Heart right ventricle (tissue), 16 donors: ENCODE results near the gene PUS10. TPM values are rescaled to one million over a fixed set of nuclear protein-coding genes. Genes with fewer than 3 reads are reported as not detected.
"Not testable (repeated sequence)": the region's sequence is repeated elsewhere in the genome, so short reads cannot be mapped to it uniquely, and the experiment has no call there.

ENCODE experiments used
- ATAC-seq, 8 donors: fragments of 200-7000 bp; cut with Tn5 transposase; one replicate each; pipeline ENCODE4 v1.9.1; 2020; ENCODE audit warnings: mild to moderate bottlenecking in 8 of 8, moderate library complexity in 8 of 8, moderate number of reproducible peaks in 1 of 8
- DNase-seq, 2 donors: peaks; one replicate each; pipeline ENCODE4 v3.0.0-alpha.2; 2020
- H3K27ac ChIP-seq, 10 donors: fragments of 200-600 bp; sonication (generic) in 2 of 10; one replicate each; pipeline versions ENCODE4 v1.5.0 to v1.8.0; 2020 to 2022; ENCODE audit warnings: mild to moderate bottlenecking in 3 of 10
- H3K27me3 ChIP-seq, 7 donors: fragments of 200-600 bp; one replicate each; pipeline ENCODE4 v1.8.0; 2021 to 2022; ENCODE audit warnings: mild to moderate bottlenecking in 2 of 7
- H3K36me3 ChIP-seq, 9 donors: fragments of 200-600 bp; sonication (generic) in 1 of 9; one replicate each; pipeline versions ENCODE4 v1.5.0 to v1.8.0; 2020 to 2022; ENCODE audit warnings: mild to moderate bottlenecking in 2 of 9
- H3K4me1 ChIP-seq, 9 donors: fragments of 200-600 bp; sonication (generic) in 1 of 9; one replicate each; pipeline versions ENCODE4 v1.5.0 to v1.8.0; 2020 to 2022; ENCODE audit warnings: mild to moderate bottlenecking in 4 of 9
- H3K4me3 ChIP-seq, 10 donors: fragments of 200-600 bp; sonication (generic) in 2 of 10; one replicate each; pipeline versions ENCODE4 v1.5.0 to v1.8.0; 2020 to 2022; ENCODE audit warnings: mild to moderate bottlenecking in 7 of 10, moderate library complexity in 2 of 10
- H3K9me3 ChIP-seq, 11 donors: fragments of 200-600 bp in 10 of 11; sonication (generic) in 2 of 11; one replicate each; pipeline versions ENCODE4 v1.5.0 to v1.8.0; 2013 to 2022; ENCODE audit warnings: mild to moderate bottlenecking in 2 of 11, control low read depth in 1 of 11, moderate library complexity in 1 of 11
- CTCF ChIP-seq, 9 donors: fragments of 200-600 bp; sonication (generic) in 2 of 9; IDR thresholded peaks; one replicate each; pipeline versions ENCODE4 v1.5.0 to v1.8.0; 2021 to 2022; ENCODE audit warnings: antibody characterized with exemption in 9 of 9, mild to moderate bottlenecking in 5 of 9, moderate library complexity in 1 of 9
- WGBS, 2 donors: extraction: QIAGEN DNeasy Blood & Tissue Kit; methylation state at CpG; one replicate each; pipeline ENCODE4 v1.1.7; 2013; ENCODE audit warnings: inconsistent platforms in 1 of 2; 5-methylcytosine and 5-hydroxymethylcytosine counted together
- intact Hi-C, 10 donors: fragments of 100-400 bp; cut with DNase I; formaldehyde crosslinking; loops; one replicate each; pipeline versions ENCODE4 v1.11.1 to v1.14.2; 2022
- polyA plus RNA-seq, 2 donors: library from polyadenylated mRNA; stranded (reverse); fragments of 200-250 nt; gene quantifications; one replicate each; pipeline ENCODE4 v1.2.3, GENCODE V29; 2013
- total RNA-seq, 10 donors: library from RNA; stranded (reverse); fragmentation: NEBNext Ultra II Directional in 3 of 10; extraction: Animal tissue kit (Norgen Biotek cat#: 25700) in 3 of 10; gene quantifications; one replicate each; pipeline versions ENCODE4 v1.2.1 to v1.2.4, GENCODE V29; 2021 to 2023
- donor health status: Arrhythmogenic right ventricular cardiomyopathy.
- donor health status: ischemic (EF 13 %, LVEDD 7.1; RV severe dilation, severe dysfunction).
- donor health status: healthy with polysubstance abuse.
- donor health status: DM: no; HTN: yes; CAD: no.
- donor health status: DM: no; HTN: no; CAD: no.
- donor health status: ischemic (EF 25% LVEDD 6.9; RV normal size, moderate dysfunction).
- donor health status: ischemic (EF 25% LVEDD 5.7; RV mildly dilated, moderate dysfunction).
- donor health status: healthy.
- donor health status: DM: yes; HTN: yes; CAD: no.
- donor health status: Ischemic cardiomyopathy.
- donor health status: ischemic (EF 35%, LVEDD 5.7; RV mildly dilated, moderate dysfunction).
- donor health status: nonischemic (EF 11% LVEDD 7.7; RV severe dilation, severe dysfunction).
- donor health status: DM: yes; HTN: yes; CAD: no.
- donor health status: PGD.
- donor health status: ischemic (EF 29% LVEDD 5.4; RV normal size, mild dysfunction).
- donor health status: nonischemic (EF 23%, LVEDD 6.1; RV moderate dilation, normal function).

PUS10 gene
- total and polyA plus RNA-seq, 12 donors: 1.5 to 5.5 (median 4.4) TPM

GRCh38 chr2:60991644-60992043 is 26.4 kb downstream of the PUS10 start:
- 93 to 95% methylated on average over 4 of the region's 4 CpGs for WGBS, 2 donors
- ATAC-seq: no peak
- no peak overlapping the region for H3K27ac ChIP-seq
- TF ChIP-seq CTCF (IDR thresholded peaks at IDR 0.05): no peak
- peaks cover 0 to 15% (median 4%) of the 10 kb centered on the region in 11 donors for H3K9me3 ChIP-seq
- no peaks in the 10 kb centered on the region for H3K27me3 ChIP-seq
- intact Hi-C loops: loop anchor here in 2 of 10 donors (10.0 kb wide), 2 partner anchors 107 to 197 kb away; partner anchors contain the start of gene REL (in 1 of the 2)
- no peak overlapping the region for H3K4me3 ChIP-seq
- DNase-seq: no peak
- peaks cover 0 to 17% (median 0%) of the 10 kb centered on the region in 9 donors for H3K4me1 ChIP-seq
- H3K36me3 ChIP-seq: peaks cover 0 to 7% (median 0%) of the 10 kb centered on the region in 9 donors

GRCh38 chr2:60989259-60989658 is 28.8 kb downstream of the PUS10 start:
- H3K27me3 ChIP-seq: no peaks in the 10 kb centered on the region
- no peak for DNase-seq
- ATAC-seq: no peak
- H3K4me3 ChIP-seq: no peak overlapping the region
- intact Hi-C loops: no loop called here
- H3K27ac ChIP-seq: no peak overlapping the region
- no peak for TF ChIP-seq CTCF (IDR thresholded peaks at IDR 0.05)
- H3K4me1 ChIP-seq: peaks cover 0 to 9% (median 0%) of the 10 kb centered on the region in 9 donors
- H3K9me3 ChIP-seq: peaks cover 0 to 15% (median 4%) of the 10 kb centered on the region in 11 donors
- 77 to 84% methylated on average over 2 of the region's 2 CpGs for WGBS, 2 donors
- H3K36me3 ChIP-seq: no peaks in the 10 kb centered on the region

GRCh38 chr2:60987656-60988055 is 30.4 kb downstream of the PUS10 start:
- H3K36me3 ChIP-seq, ATAC-seq, H3K27ac ChIP-seq, H3K4me3 ChIP-seq, DNase-seq, intact Hi-C loops, H3K27me3 ChIP-seq, H3K4me1 ChIP-seq: not testable (repeated sequence)
- WGBS, 2 donors: 91 to 92% methylated on average over 8 of the region's 8 CpGs
- H3K9me3 ChIP-seq: peaks cover 0 to 15% (median 4%) of the 10 kb centered on the region in 11 donors

GRCh38 chr2:60987041-60987440 is 31.0 kb downstream of the PUS10 start:
- no peak for DNase-seq
- Histone ChIP-seq H3K4me1 (peaks cover 0 to 4% (median 0%) of the 10 kb centered on the region in 9 donors), H3K27me3 (no peaks in the 10 kb centered on the region), H3K27ac (no peak overlapping the region), H3K4me3 (no peak overlapping the region), H3K9me3 (peaks cover 0 to 11% (median 4%) of the 10 kb centered on the region in 11 donors), H3K36me3 (no peaks in the 10 kb centered on the region)
- ATAC-seq: no peak
- intact Hi-C loops: no loop called here
- TF ChIP-seq CTCF (IDR thresholded peaks at IDR 0.05): no peak
- WGBS, 2 donors: 84 to 85% methylated on average over 2 of the region's 2 CpGs

GRCh38 chr2:60984720-60985119 is 33.3 kb downstream of the PUS10 start:
- ATAC-seq: no peak
- Histone ChIP-seq H3K4me3 (no peak overlapping the region), H3K9me3 (no peaks in the 10 kb centered on the region), H3K27ac (no peak overlapping the region), H3K4me1 (peaks cover 0 to 4% (median 0%) of the 10 kb centered on the region in 9 donors), H3K36me3 (no peaks in the 10 kb centered on the region), H3K27me3 (no peaks in the 10 kb centered on the region)
- WGBS, 2 donors: 84 to 85% methylated on average over 1 of the region's 1 CpG
- no peak for TF ChIP-seq CTCF (IDR thresholded peaks at IDR 0.05)
- DNase-seq: no peak
- intact Hi-C loops: no loop called here

GRCh38 chr2:60982066-60982465 is 36.0 kb downstream of the PUS10 start:
- WGBS, 2 donors: 96 to 99% methylated on average over 3 of the region's 3 CpGs
- H3K27me3 ChIP-seq, H3K27ac ChIP-seq, ATAC-seq, intact Hi-C loops, H3K4me1 ChIP-seq, H3K4me3 ChIP-seq, DNase-seq, H3K36me3 ChIP-seq, H3K9me3 ChIP-seq: not testable (repeated sequence)
